OCI-LY3 (cell line): ENCODE data around the gene ARHGAP42.
"Not testable (repeated sequence)": the region's sequence is repeated elsewhere in the genome, so short reads cannot be mapped to it uniquely, and the experiment has no call there.

Experiments
- H2AFZ ChIP-seq: fragments of 200-600, 300-600 bp; shearing (Covaris generic); 2 replicates; pipeline ENCODE4 v1.6.0; 2014; ENCODE audit warnings: antibody characterized with exemption, low read depth, low read length
- H3K27ac ChIP-seq: fragments of 200-600, 300-600 bp; sonication (generic); 2 replicates; pipeline ENCODE4 v1.5.1; 2014; ENCODE audit warnings: mild to moderate bottlenecking, low read length, moderate library complexity, mixed read lengths
- H3K27me3 ChIP-seq: fragments of 200-600, 300-600 bp; sonication (generic); 2 replicates; pipeline ENCODE4 v1.6.1; 2014; ENCODE audit warnings: low read depth, low read length, mixed read lengths
- H3K36me3 ChIP-seq: fragments of 200-600, 300-600 bp; sonication (generic); replicated peaks from 2 replicates; pipeline ENCODE3; 2014; ENCODE audit warnings: low read depth, low read length, mixed read lengths
- H3K4me1 ChIP-seq: fragments of 300-600, 200-600 bp; sonication (generic); 2 replicates; pipeline ENCODE4 v1.6.1; 2014; ENCODE audit warnings: low read length, mixed read lengths
- H3K4me2 ChIP-seq: fragments of 200-600, 300-600 bp; sonication (generic); 2 replicates; pipeline ENCODE4 v1.6.1; 2014; ENCODE audit warnings: low read length, mixed read lengths
- H3K4me3 ChIP-seq: fragments of 300-600, 200-600 bp; sonication (generic); 2 replicates; pipeline ENCODE4 v1.5.1; 2014; ENCODE audit warnings: antibody characterized with exemption, mild to moderate bottlenecking, low read length, moderate library complexity
- H3K79me2 ChIP-seq: fragments of 300-600, 200-600 bp; shearing (Covaris generic); 2 replicates; pipeline ENCODE4 v1.6.1; 2014; ENCODE audit warnings: mild to moderate bottlenecking, low read length, mixed read lengths
- H3K9ac ChIP-seq: fragments of 300-600, 200-600 bp; shearing (Covaris generic); 2 replicates; pipeline ENCODE4 v1.6.0; 2014; ENCODE audit warnings: mild to moderate bottlenecking, low read length, moderate library complexity
- H3K9me3 ChIP-seq: fragments of 200-600, 300-600 bp; shearing (Covaris generic); 2 replicates; pipeline ENCODE4 v1.6.1; 2014; ENCODE audit warnings: low read length, mixed read lengths; ENCODE audit not compliant: insufficient read depth
- H4K20me1 ChIP-seq: fragments of 200-600, 300-600 bp; sonication (generic); 2 replicates; pipeline ENCODE4 v1.6.1; 2016; ENCODE audit warnings: low read length, mixed read lengths; ENCODE audit not compliant: insufficient read depth
- EZH2phosphoT487 ChIP-seq: fragments of 200-600 bp; shearing (Covaris generic); IDR thresholded peaks from 2 replicates; pipeline ENCODE4 v1.6.1; 2018; ENCODE audit warnings: antibody characterized with exemption, mixed run types, low read depth
- TF ChIP-seq, protein P1 (sequence below): fragments of 200-600, 300-600 bp; sonication (generic); IDR thresholded peaks from 2 replicates; pipeline ENCODE4 v1.5.1; 2014; ENCODE audit warnings: antibody characterized with exemption, low read length, low read depth

Gene ARHGAP42

GRCh38 chr11:100895449-100895848, 208.4 kb downstream of the ARHGAP42 start:
- TF ChIP-seq EZH2phosphoT487: no peak
- TF ChIP-seq, protein P1, sequence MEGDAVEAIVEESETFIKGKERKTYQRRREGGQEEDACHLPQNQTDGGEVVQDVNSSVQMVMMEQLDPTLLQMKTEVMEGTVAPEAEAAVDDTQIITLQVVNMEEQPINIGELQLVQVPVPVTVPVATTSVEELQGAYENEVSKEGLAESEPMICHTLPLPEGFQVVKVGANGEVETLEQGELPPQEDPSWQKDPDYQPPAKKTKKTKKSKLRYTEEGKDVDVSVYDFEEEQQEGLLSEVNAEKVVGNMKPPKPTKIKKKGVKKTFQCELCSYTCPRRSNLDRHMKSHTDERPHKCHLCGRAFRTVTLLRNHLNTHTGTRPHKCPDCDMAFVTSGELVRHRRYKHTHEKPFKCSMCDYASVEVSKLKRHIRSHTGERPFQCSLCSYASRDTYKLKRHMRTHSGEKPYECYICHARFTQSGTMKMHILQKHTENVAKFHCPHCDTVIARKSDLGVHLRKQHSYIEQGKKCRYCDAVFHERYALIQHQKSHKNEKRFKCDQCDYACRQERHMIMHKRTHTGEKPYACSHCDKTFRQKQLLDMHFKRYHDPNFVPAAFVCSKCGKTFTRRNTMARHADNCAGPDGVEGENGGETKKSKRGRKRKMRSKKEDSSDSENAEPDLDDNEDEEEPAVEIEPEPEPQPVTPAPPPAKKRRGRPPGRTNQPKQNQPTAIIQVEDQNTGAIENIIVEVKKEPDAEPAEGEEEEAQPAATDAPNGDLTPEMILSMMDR: no peak
- H4K20me1 ChIP-seq: no peaks in the 10 kb centered on the region
- H3K9me3 ChIP-seq: no peaks in the 10 kb centered on the region
- no peak overlapping the region for H3K4me3 ChIP-seq
- H3K27me3 ChIP-seq: no peaks in the 10 kb centered on the region
- H3K4me2 ChIP-seq: no peak overlapping the region
- H3K79me2 ChIP-seq: no peaks in the 10 kb centered on the region
- no peak overlapping the region for H3K27ac ChIP-seq
- no peak overlapping the region for H3K9ac ChIP-seq
- H2AFZ ChIP-seq: no peak overlapping the region
- H3K4me1 ChIP-seq: no peaks in the 10 kb centered on the region
- H3K36me3 ChIP-seq: no peaks in the 10 kb centered on the region

DNA sequence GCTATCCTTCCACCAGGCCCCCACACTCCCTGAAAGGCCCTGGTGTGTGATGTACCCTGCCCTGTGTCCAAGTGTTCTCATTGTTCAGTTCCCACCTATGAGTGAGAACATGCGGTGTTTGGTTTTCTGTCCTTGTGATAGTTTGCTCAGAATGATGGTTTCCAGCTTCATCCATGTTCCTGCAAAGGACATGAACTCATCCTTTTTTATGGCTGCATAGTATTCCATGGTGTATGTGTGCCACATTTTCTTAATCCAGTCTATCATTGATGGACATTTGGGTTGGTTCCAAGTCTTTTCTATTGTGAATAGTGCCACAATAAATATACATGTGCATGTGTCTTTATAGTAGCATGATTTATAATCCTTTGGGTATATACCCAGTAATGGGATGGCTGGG, 208.9 kb downstream of the ARHGAP42 start:
- H3K9me3 ChIP-seq, H3K9ac ChIP-seq, H3K27ac ChIP-seq, H3K79me2 ChIP-seq, H3K4me1 ChIP-seq, H3K4me3 ChIP-seq, H4K20me1 ChIP-seq, H3K36me3 ChIP-seq, H3K27me3 ChIP-seq, H3K4me2 ChIP-seq, H2AFZ ChIP-seq: not testable (repeated sequence)

GRCh38 chr11:100901471-100901870, 214.4 kb downstream of the ARHGAP42 start:
- not testable (repeated sequence) for H3K9me3 ChIP-seq, H3K4me2 ChIP-seq, H3K4me3 ChIP-seq, H3K27me3 ChIP-seq, H3K79me2 ChIP-seq, H2AFZ ChIP-seq, H3K9ac ChIP-seq, H3K27ac ChIP-seq, H3K4me1 ChIP-seq, H4K20me1 ChIP-seq, H3K36me3 ChIP-seq

GRCh38 chr11:100902454-100903141, 215.5 kb downstream of the ARHGAP42 start:
- Histone ChIP-seq H4K20me1 (no peaks in the 10 kb centered on the region), H3K9me3 (no peaks in the 10 kb centered on the region), H3K4me1 (no peaks in the 10 kb centered on the region), H3K4me2 (no peak overlapping the region), H3K27me3 (no peaks in the 10 kb centered on the region), H3K79me2 (no peaks in the 10 kb centered on the region), H2AFZ (no peak overlapping the region), H3K9ac (no peak overlapping the region), H3K36me3 (no peaks in the 10 kb centered on the region), H3K27ac (no peak overlapping the region), H3K4me3 (no peak overlapping the region)
- TF ChIP-seq EZH2phosphoT487: no peak
- TF ChIP-seq, protein P1: no peak

GRCh38 chr11:100903284-100903683, 216.2 kb downstream of the ARHGAP42 start:
- Histone ChIP-seq H3K27ac (no peak overlapping the region), H3K4me3 (no peak overlapping the region), H3K36me3 (no peaks in the 10 kb centered on the region), H4K20me1 (no peaks in the 10 kb centered on the region), H3K9me3 (no peaks in the 10 kb centered on the region), H3K9ac (no peak overlapping the region), H3K27me3 (no peaks in the 10 kb centered on the region), H3K79me2 (no peaks in the 10 kb centered on the region), H3K4me1 (no peaks in the 10 kb centered on the region), H2AFZ (no peak overlapping the region), H3K4me2 (no peak overlapping the region)
- TF ChIP-seq, protein P1: no peak
- no peak for TF ChIP-seq EZH2phosphoT487
